Fibroblast of mammary gland (primary cell): ENCODE data around the gene PHTF2.

Source experiments
- DNase-seq: peaks from one replicate; pipeline ENCODE4 v3.0.0-alpha.2; 2010; ENCODE audit warnings: low read depth
- H3K4me3 ChIP-seq: 2 replicates; pipeline ENCODE4 v1.5.1; 2011; ENCODE audit warnings: low read depth, mild to moderate bottlenecking, low read length, moderate library complexity; ENCODE audit not compliant: control insufficient read depth
- CTCF ChIP-seq: conservative IDR thresholded peaks from 2 replicates; pipeline ENCODE4 v1.5.1; 2011; ENCODE audit warnings: low read depth, low read length, inconsistent platforms; ENCODE audit not compliant: control insufficient read depth, insufficient read depth

PHTF2 gene

GRCh38 chr7:77881871-77882270 lies 83.3 kb downstream of the PHTF2 start:
- no peak for TF ChIP-seq CTCF
- no peak for DNase-seq
- no peak overlapping the region for H3K4me3 ChIP-seq

GRCh38 chr7:77885155-77885554 lies 86.6 kb downstream of the PHTF2 start:
- no peak overlapping the region for H3K4me3 ChIP-seq
- TF ChIP-seq CTCF, result no peak

GRCh38 chr7:77887567-77887966 lies 89.0 kb downstream of the PHTF2 start:
- no peak overlapping the region for H3K4me3 ChIP-seq
- no peak for TF ChIP-seq CTCF
- peak; percentile 87 for DNase-seq

More at GRCh38 chr7:77885155-77885554, 86.6 kb downstream of the PHTF2 start:
- no peak for DNase-seq

- no peak for TF ChIP-seq CTCF
- DNase-seq, result no peak
These were observed 90.4 kb downstream of the PHTF2 start for GRCh38 chr7:77888998-77889397.

GRCh38 chr7:77893813-77894212 lies 95.2 kb downstream of the PHTF2 start:
- TF ChIP-seq CTCF, result no peak
- DNase-seq, result no peak
- H3K4me3 ChIP-seq, result no peak overlapping the region

More at GRCh38 chr7:77888998-77889397, 90.4 kb downstream of the PHTF2 start:
- H3K4me3 ChIP-seq, result no peak overlapping the region

GRCh38 chr7:77894574-77895091 lies 96.1 kb downstream of the PHTF2 start:
- TF ChIP-seq CTCF, result no peak
- no peak for DNase-seq
- H3K4me3 ChIP-seq, result no peak overlapping the region

- no peak overlapping the region for H3K4me3 ChIP-seq
- no peak for TF ChIP-seq CTCF
- DNase-seq, result no peak
These were observed 97.3 kb downstream of the PHTF2 start for GRCh38 chr7:77895905-77896304.
